ENCODE data around the gene WDR55. TPM values are rescaled to one million over a fixed set of nuclear protein-coding genes. Genes with fewer than 3 reads are reported as not detected.
A peak's percentile ranks its signal among the peaks of the same experiment; 100 is the strongest.

Gene WDR55
- total RNA-seq, 2 experiments from 2014 or later = 23.9 to 34.2 TPM

GRCh38 chr5:140627972-140628371 is 36.7 kb upstream of the WDR55 start:
- no peak for TF ChIP-seq EZH2phosphoT487 (IDR thresholded peaks at IDR 0.05; ENCODE audit: borderline replicate concordance, low read depth, low read length)
- no peak for TF ChIP-seq CTCF (conservative IDR thresholded peaks at IDR 0.05; ENCODE audit: low read length)
- intact Hi-C loops (cut with micrococcal nuclease; ENCODE audit: unreplicated experiment) = loop anchor here (10.0 kb wide), 1 partner anchor 413 kb away; no protein-coding TSS in a partner anchor
- DNase-seq (ENCODE audit: low spot score) = peak; percentile 31
- no peak overlapping the region for H3K4me3 ChIP-seq (ENCODE audit: low read depth, low read length, poor library complexity, severe bottlenecking)
- POLR2A ChIA-PET = interaction anchor here (1.3 kb wide), 1 partner anchor 51 kb away, joined by 3 read pairs; no protein-coding TSS in a partner anchor
- H3K4me1 ChIP-seq (ENCODE audit: insufficient read depth, low read length, poor library complexity, severe bottlenecking) = no peaks in the 10 kb centered on the region
- no peak overlapping the region for H3K4me2 ChIP-seq (ENCODE audit: low read length)
- no peaks in the 10 kb centered on the region for H4K20me1 ChIP-seq (ENCODE audit: insufficient read depth, low read length)
- H3K79me2 ChIP-seq (ENCODE audit: insufficient read depth, low read depth, low read length) = no peaks in the 10 kb centered on the region
- H2AFZ ChIP-seq (ENCODE audit: low read length) = no peak overlapping the region
- no peak overlapping the region for H3K27ac ChIP-seq (ENCODE audit: low read depth, low read length, poor library complexity, severe bottlenecking)
- H3K36me3 ChIP-seq (ENCODE audit: insufficient read depth, low read length) = no peaks in the 10 kb centered on the region
- CTCF ChIA-PET (ENCODE audit: unreplicated experiment) = no interaction called here
- no TSS peak for BruUV-seq (replicated peaks)
- H3K9me2 ChIP-seq (ENCODE audit: insufficient read depth, low read length) = no peaks in the 10 kb centered on the region
- H3K9me3 ChIP-seq (ENCODE audit: low read length) = peaks cover 20% of the 10 kb centered on the region; the same call in 1 of the 2 replicates

DNA sequence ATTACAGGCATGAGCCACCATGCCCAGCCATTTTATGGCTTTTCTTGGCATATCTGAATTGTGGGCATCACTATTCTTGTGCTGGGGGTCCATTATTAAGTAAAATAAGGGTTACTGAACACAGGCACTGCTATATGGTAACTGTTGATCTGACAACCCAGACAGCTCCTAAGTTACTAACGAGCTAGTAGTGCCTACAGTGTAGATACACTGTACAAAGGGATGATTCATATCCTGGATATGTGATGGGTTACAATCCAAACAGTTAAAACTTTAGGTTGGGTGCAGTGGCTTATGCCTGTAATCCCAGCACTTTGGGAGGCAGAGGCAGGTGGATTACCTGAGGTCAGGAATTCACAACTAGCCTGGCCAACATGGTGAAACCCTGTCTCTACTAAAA is 36.0 kb upstream of the WDR55 start:
- H4K20me1 ChIP-seq (ENCODE audit: insufficient read depth, low read length) = no peaks in the 10 kb centered on the region
- H3K79me2 ChIP-seq (ENCODE audit: insufficient read depth, low read depth, low read length) = no peaks in the 10 kb centered on the region
- no TSS peak for BruUV-seq (replicated peaks)
- no peak overlapping the region for H3K4me2 ChIP-seq (ENCODE audit: low read length)
- intact Hi-C loops (cut with micrococcal nuclease; ENCODE audit: unreplicated experiment) = loop anchor here (10.0 kb wide), 1 partner anchor 414 kb away; no protein-coding TSS in a partner anchor
- H3K27ac ChIP-seq (ENCODE audit: low read depth, low read length, poor library complexity, severe bottlenecking) = no peak overlapping the region
- no peaks in the 10 kb centered on the region for H3K4me1 ChIP-seq (ENCODE audit: insufficient read depth, low read length, poor library complexity, severe bottlenecking)
- peaks cover 20% of the 10 kb centered on the region; the same call in 1 of the 2 replicates for H3K9me3 ChIP-seq (ENCODE audit: low read length)
- DNase-seq (ENCODE audit: low spot score) = no peak
- ChIA-PET POLR2A (no interaction called here), CTCF (ENCODE audit: unreplicated experiment) (no interaction called here)
- H3K9me2 ChIP-seq (ENCODE audit: insufficient read depth, low read length) = no peaks in the 10 kb centered on the region
- H3K36me3 ChIP-seq (ENCODE audit: insufficient read depth, low read length) = no peaks in the 10 kb centered on the region
- H3K4me3 ChIP-seq (ENCODE audit: low read depth, low read length, poor library complexity, severe bottlenecking) = no peak overlapping the region
- H2AFZ ChIP-seq (ENCODE audit: low read length) = no peak overlapping the region
- TF ChIP-seq EZH2phosphoT487 (IDR thresholded peaks at IDR 0.05; ENCODE audit: borderline replicate concordance, low read depth, low read length) (no peak), CTCF (conservative IDR thresholded peaks at IDR 0.05; ENCODE audit: low read length) (no peak)

DNA sequence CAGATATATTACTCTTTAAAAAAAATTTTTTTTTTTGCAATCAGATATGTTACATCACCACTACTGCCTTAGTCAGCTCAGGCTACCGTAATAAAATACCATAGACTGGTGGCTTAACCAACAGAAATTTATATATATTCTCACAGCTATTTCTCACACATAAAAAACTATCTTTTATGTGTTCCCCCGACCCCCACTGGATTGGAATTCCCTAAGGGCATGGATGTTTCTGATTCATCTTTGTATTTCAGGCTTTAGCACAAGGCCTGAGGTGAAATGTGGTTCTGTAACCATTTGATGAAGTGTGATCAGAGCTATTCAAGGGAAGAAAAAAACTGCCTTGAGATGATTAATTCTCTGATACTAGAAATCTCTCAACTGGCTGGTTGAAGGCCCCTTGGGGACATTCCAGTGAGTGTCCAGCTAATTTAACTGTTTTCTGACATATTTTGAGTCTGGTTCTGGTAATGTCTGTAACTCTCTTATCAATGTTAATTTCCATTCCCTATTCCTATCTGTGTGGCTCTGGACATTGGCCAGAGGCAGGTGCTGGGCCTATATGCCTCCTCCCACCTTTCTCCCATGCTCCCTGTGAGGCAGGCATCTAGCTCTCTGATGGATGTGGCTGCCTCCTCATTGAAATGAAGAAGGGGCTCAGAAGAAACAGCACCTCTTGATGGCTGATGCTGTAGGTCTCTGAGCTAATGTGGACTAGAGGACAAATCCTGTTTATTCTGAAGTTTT is 34.2 kb upstream of the WDR55 start:
- Histone ChIP-seq H4K20me1 (ENCODE audit: insufficient read depth, low read length) (no peaks in the 10 kb centered on the region), H3K27ac (ENCODE audit: low read depth, low read length, poor library complexity, severe bottlenecking) (no peak overlapping the region), H3K4me2 (ENCODE audit: low read length) (no peak overlapping the region), H2AFZ (ENCODE audit: low read length) (no peak overlapping the region), H3K9me2 (ENCODE audit: insufficient read depth, low read length) (no peaks in the 10 kb centered on the region), H3K4me1 (ENCODE audit: insufficient read depth, low read length, poor library complexity, severe bottlenecking) (no peaks in the 10 kb centered on the region), H3K9me3 (ENCODE audit: low read length) (peaks cover 20% of the 10 kb centered on the region; the same call in 1 of the 2 replicates), H3K4me3 (ENCODE audit: low read depth, low read length, poor library complexity, severe bottlenecking) (no peak overlapping the region), H3K36me3 (ENCODE audit: insufficient read depth, low read length) (no peaks in the 10 kb centered on the region), H3K79me2 (ENCODE audit: insufficient read depth, low read depth, low read length) (no peaks in the 10 kb centered on the region)
- ChIA-PET CTCF (ENCODE audit: unreplicated experiment) (no interaction called here), POLR2A (no interaction called here)
- intact Hi-C loops (cut with micrococcal nuclease; ENCODE audit: unreplicated experiment) = loop anchor here (10.0 kb wide), 1 partner anchor 386 kb away; no protein-coding TSS in a partner anchor
- no peak for DNase-seq (ENCODE audit: low spot score)
- no TSS peak for BruUV-seq (replicated peaks)
- no peak for TF ChIP-seq CTCF (conservative IDR thresholded peaks at IDR 0.05; ENCODE audit: low read length)
- no peak for TF ChIP-seq EZH2phosphoT487 (IDR thresholded peaks at IDR 0.05; ENCODE audit: borderline replicate concordance, low read depth, low read length)
